T-helper 1 cell treated with Interleukin-12 subunit alpha and Interleukin-12 subunit beta and Interleukin-4 antibody, amounts not matched to agents 30 ng/mL and 1 ng/mL, for 36 hours (primary cell): Measurements from ENCODE around the gene JARID2. TPM values are rescaled to one million over a fixed set of nuclear protein-coding genes. Genes with fewer than 3 reads are reported as not detected.
"Not testable (repeated sequence)": the region's sequence is repeated elsewhere in the genome, so short reads cannot be mapped to it uniquely, and the experiment has no call there.

Experiments used
- intact Hi-C: fragments of 100-400 bp; cut with micrococcal nuclease; formaldehyde crosslinking; loops from one replicate; pipeline ENCODE4 v1.15.1; 2024
- total RNA-seq: library from RNA; stranded (reverse); gene quantifications from 2 replicates; pipeline ENCODE4 v1.2.3, GENCODE V29; 2022

Gene JARID2
- total RNA-seq, 1 donor from 2014 or later: 40.3 TPM

- intact Hi-C loops: no loop called here
Observed at GRCh38 chr6:15285682-15286294, 39.9 kb downstream of the JARID2 start.

- intact Hi-C loops: no loop called here
Observed at GRCh38 chr6:15287670-15288375, 42.0 kb downstream of the JARID2 start.

DNA sequence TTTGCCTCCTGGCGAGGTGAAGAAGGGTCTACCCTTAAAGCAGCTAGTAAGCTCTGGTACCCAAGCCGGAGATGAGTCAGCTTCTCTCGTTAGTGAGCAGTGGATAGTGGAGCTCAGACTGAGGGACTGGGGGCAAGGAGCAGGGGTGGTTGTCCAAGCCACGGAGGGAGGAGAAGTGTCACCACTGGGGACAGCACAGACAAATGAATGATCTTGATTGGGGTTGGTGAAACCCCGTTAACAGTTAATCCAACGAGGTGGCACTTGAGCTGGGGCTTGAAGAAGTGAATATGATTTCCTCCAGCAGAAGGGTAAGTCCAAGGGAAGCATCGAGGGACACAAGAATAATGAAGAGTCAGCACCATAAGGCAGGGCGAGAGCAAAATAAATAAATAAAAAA is 43.0 kb downstream of the JARID2 start:
- intact Hi-C loops: no loop called here

- intact Hi-C loops: not testable (repeated sequence)
Observed at GRCh38 chr6:15289456-15289855, 43.6 kb downstream of the JARID2 start.

DNA sequence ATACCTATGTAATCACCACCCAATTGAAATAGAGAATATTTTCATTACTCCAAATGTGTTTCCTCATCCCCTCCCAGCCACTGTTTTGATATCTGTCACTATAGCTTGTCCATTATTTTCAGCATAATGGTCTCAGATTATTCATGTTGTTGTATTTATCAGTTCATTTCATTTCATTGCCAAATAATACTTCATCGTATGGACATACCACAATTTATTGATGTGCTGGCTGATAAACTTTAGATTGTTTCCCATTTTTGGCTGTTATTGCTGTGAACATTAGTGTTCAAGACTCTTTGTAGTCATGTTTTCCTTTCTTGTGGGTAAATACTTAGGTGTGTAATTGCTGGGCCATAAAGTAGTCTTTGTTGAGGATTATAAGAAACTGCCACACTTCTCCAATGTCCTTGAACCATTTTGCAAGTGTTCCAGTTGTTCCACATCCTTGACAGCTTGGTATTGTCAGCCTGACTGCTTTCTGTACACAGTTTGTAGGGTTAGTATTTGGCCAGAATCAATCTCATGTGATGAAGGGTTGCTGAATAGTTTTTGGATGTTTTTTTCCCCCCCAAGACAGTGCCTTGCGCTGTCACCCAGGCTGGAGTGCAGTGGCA is 44.3 kb downstream of the JARID2 start:
- intact Hi-C loops: no loop called here

DNA sequence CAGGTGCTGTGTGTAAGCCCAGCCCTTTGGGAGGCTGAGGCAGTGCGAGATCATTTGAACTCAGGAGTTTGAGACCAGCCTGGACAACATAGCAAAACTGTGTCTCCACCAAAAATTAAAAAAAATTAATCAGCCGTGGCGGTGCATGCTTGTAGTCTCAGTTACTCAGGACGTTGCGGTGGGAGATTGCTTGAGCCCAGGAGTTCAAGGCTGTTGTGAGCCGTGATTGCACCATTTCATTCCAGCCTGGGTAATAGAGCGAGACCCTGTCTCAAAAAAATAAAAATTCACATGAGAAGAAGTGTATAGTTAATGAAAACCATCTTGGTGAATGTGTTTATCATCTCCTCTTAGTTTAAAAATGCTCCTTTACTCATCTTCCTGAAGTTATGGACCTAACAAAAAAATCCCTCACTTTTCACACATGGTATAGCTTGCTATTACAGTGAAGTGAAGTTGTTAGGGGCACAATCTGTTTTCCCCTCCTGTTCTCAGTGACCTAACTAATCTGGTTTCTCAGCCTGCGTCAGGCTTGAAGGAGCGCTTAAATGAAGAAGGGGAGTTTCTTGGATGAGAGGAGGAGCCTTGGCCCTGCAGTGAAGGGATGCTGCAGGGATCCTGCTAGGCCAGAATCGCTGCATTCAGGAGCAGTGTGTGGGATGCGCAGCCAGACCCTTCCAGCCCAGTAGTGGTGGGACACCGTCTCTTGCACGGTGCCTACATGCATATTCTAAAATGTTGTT is 45.3 kb downstream of the JARID2 start:
- intact Hi-C loops: no loop called here

DNA sequence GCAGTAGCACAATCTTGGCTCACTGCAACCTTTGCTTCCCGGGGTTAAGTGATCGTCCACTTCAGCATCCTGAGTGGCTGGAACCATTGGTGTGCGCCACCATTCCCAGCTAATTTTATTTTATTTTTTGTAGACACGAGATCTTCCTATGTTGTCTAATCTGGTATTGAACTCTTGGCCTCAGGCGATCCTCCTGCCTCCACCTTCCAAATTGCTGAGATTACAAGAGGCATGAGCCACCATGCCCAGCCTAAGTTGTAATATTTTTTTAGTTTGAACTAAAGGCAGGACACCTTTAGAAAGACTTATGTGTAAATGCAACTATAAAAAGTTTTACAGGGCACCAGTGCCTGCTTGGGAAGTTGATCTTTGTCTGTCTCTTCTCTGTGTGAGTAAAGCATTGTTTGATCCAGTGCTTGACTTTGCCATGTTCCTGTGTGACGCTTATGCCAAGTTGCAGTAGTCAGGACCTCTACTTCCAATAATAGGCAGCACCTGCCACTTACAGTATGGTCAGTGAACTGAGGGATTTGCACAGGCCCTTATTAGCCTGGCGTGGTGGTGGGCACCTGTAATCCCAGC is 46.9 kb downstream of the JARID2 start:
- intact Hi-C loops: no loop called here

DNA sequence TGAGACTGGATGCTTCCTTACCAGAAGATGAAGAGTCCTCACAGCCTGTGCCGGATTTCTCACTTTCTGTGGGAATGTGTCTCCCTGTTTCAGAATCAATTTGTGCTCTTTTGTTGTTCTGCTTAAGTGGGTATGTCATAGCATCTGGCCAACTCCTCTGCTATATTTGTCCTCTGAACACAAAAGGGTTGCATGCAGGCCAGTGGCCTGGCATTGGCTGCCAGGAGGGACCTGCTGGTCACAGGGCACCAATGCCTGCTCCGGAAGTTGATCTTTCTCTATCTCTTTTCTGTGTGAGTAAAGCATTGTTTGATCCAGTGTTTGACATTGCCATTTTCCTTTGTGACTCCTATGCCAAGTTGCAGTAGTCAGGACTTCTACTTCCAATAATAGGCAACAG is 47.8 kb downstream of the JARID2 start:
- intact Hi-C loops: no loop called here

DNA sequence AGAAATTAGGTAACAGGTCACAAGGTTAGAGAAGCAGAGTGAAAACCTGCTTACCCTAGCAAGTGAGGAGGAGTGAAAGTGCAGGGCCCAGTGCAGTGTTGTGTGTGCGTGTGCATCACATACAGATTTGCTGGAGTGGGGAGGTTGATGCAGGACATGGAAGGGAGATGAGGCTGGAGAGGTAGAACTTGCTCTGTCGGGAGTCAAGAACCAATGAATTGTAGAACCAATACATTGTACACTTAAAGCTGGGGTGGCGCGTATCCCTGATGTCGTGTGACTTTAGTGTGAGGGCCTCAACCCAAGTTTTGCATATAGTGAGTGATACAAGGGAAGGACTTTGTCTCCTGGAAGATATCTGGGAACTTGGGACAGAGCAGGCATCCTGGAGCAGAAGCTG is 48.6 kb downstream of the JARID2 start:
- intact Hi-C loops: no loop called here

GRCh38 chr6:15296249-15296648 is 50.4 kb downstream of the JARID2 start:
- intact Hi-C loops: loop anchor here (5.0 kb wide), 1 partner anchor 419 kb away; no protein-coding TSS in a partner anchor

DNA sequence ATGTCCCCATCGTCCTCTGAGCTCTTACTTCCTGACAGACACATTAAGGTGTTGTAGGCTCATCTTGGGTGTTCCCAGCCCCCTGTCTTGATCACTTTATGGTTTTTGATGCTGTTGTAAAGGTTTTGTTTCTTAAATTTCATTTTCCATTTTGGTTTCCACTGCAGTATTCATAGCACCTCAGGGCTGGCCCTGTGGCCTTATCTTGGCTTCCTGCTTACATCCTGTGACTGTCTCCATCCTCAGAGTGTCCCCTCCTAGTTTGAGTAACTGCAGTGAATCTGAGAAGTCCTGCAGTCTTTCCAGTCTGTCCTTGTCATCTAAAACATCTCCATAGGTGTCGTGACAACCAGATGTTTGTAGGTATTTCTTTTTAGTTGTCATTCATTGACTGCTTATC is 50.9 kb downstream of the JARID2 start:
- intact Hi-C loops: loop anchor here (5.0 kb wide), 1 partner anchor 419 kb away; no protein-coding TSS in a partner anchor

DNA sequence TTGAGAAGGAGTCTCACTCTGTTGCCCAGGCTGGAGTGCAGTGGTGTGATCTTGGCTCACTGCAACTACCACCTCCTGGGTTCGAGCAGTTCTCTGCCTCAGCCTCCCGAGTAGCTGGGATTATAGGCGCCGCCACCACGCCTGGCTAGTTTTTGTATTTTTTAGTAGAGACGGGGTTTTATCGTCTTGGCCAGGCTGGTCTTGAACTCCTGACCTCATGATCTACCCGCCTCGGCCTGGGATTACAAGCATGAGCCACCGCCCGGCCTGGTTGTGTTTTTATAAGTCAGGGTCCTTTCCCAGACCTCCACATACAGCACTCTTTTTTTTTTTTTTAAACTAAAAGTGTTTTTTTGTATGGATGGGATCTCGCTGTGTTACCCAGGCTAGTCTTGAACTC is 51.3 kb downstream of the JARID2 start:
- intact Hi-C loops: loop anchor here (5.0 kb wide), 1 partner anchor 420 kb away; no protein-coding TSS in a partner anchor

DNA sequence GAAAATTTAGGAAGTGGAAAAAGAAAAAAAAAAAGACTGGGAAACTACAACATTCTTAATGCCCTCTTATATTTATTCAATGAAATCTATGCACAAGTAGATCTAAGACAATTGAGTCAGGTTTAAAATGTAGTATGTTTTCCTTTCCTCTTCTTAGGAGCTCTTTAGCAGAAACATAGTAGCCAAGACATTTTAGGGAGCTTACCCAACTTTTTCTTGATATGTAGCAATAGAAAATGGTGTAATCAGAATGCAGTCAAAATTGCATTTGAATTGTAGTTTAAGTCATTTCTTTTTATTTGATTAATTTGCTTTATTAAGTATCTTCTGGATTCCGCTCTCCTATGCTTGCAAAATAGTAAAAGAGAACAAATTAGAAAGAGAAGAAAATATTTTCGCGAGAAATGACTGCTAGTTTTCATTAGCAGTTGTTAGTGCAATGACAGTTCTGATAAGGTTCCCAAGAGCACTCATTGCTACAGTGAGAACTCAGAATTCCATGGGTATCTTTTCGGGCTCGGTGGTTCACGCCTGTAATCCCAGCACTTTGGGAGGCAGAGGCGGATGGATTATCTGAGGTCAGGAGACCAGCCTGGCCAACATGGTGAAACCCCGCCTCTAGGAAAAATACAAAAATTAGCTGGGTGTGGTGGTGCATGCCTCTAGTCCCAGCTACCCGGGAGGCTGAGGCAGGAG is 52.2 kb downstream of the JARID2 start:
- intact Hi-C loops: loop anchor here (5.0 kb wide), 1 partner anchor 421 kb away; no protein-coding TSS in a partner anchor

DNA sequence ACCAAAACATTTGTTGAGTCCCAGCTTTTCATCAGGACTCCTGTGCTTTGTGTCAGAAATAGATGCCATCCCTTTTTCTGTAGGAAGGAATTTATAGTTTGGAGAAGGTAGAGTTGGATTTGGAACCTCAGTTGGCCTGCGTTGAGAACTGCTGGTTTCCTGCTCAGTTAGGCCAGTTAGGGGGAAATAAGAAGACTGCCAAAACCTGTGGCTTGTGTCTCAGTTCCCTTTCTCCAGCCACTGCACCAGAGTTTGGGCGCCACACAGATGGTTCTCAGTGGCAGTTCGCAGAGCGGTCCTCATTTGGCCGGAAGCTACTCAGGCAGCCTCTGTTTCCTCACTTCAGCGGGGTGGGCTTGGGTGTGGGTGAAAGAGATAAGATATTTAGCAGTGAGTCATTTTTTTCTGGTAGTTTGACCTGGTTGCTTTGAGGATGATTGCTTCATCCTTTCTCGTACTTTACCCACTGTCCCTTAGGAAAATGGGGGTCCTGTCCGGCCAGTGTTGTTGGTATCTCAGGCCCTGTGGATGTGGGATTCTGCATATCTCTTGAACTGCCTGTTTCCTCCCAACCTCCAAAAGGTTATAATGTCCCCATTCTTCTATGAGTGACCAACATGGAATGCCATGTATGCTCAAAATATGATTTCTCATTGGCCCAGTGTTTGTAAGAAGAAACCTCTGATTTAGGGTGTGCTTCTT is 53.7 kb downstream of the JARID2 start:
- intact Hi-C loops: loop anchor here (1.0 to 10.0 kb wide), 5 partner anchors 27 to 1175 kb away; no protein-coding TSS in a partner anchor

GRCh38 chr6:15301179-15302006 is 55.5 kb downstream of the JARID2 start:
- intact Hi-C loops: loop anchor here (2.0 to 10.0 kb wide), 3 partner anchors 25 to 1177 kb away; no protein-coding TSS in a partner anchor

GRCh38 chr6:15303162-15303919 is 57.5 kb downstream of the JARID2 start:
- intact Hi-C loops: loop anchor here (10.0 kb wide), 2 partner anchors 1089 to 1179 kb away; no protein-coding TSS in a partner anchor

DNA sequence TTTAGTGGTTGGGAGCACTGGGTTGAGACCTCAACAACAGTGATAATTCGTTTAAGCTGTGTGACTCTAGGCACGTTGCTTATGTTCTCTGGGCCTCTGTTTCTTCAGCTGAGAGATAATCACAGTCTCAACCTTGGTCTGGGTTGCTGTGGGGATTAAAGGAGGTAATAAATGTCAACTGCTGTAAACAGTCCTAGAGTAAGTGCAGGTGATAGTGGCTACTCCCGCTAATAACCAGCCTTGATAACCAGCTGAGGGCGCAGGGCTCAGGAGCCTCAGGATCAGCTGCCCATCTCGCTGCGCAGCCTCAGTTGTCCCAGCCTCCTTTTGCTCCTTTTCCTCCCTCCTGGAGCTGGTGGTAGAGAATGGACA is 58.0 kb downstream of the JARID2 start:
- intact Hi-C loops: loop anchor here (10.0 kb wide), 2 partner anchors 1089 to 1179 kb away; no protein-coding TSS in a partner anchor
